Esophagus muscularis mucosa (tissue), 4 donors: ENCODE results near the gene ANO4. TPM values are rescaled to one million over a fixed set of nuclear protein-coding genes. Genes with fewer than 3 reads are reported as not detected.
"Not testable (repeated sequence)": the region's sequence is repeated elsewhere in the genome, so short reads cannot be mapped to it uniquely, and the experiment has no call there.

Experiments used
- DNase-seq: peaks from one replicate; pipeline ENCODE4 v3.0.0-alpha.2; 2017; ENCODE audit errors: extremely low spot score
- H3K27ac ChIP-seq, 4 donors: fragments of 200-600 bp; sonication (generic); replicated peaks in 1 of 4; 1 replicate in 3 of 4; 2 replicates in 1 of 4; pipeline ENCODE4 v1.5.1; 2016 to 2019; ENCODE audit warnings: mild to moderate bottlenecking in 1 of 4
- H3K27me3 ChIP-seq, 4 donors: fragments of 200-600 bp; sonication (generic); one replicate each; pipeline versions ENCODE4 v1.5.1 to v1.6.0; 2016 to 2019
- H3K36me3 ChIP-seq, 4 donors: fragments of 200-600 bp; sonication (generic); one replicate each; pipeline ENCODE4 v1.5.1; 2016 to 2019
- H3K4me1 ChIP-seq, 4 donors: fragments of 200-600 bp; sonication (generic); one replicate each; pipeline ENCODE4 v1.5.1; 2016 to 2019
- H3K4me3 ChIP-seq, 4 donors: fragments of 200-600 bp; sonication (generic); 1 replicate in 2 of 4; 2 replicates in 2 of 4; pipeline ENCODE4 v1.5.1; 2016 to 2019; ENCODE audit warnings: mild to moderate bottlenecking in 4 of 4, moderate library complexity in 1 of 4
- H3K9me3 ChIP-seq, 4 donors: fragments of 200-600 bp; sonication (generic); 1 replicate in 3 of 4; 2 replicates in 1 of 4; pipeline ENCODE4 v1.5.1; 2016 to 2019
- EP300 ChIP-seq: sonication (generic); formaldehyde crosslinking; IDR thresholded peaks from one replicate; pipeline ENCODE4 v1.6.1; 2017; ENCODE audit warnings: antibody characterized with exemption
- POLR2A ChIP-seq: fragments of 450-650 bp; IDR thresholded peaks from one replicate; pipeline ENCODE4 v1.6.1; 2017; ENCODE audit warnings: antibody characterized with exemption, moderate library complexity, mild to moderate bottlenecking, low read depth
- POLR2AphosphoS5 ChIP-seq, 2 donors: sonication (generic); formaldehyde crosslinking; IDR thresholded peaks; one replicate each; pipeline ENCODE4 v1.6.1; 2017; ENCODE audit warnings: antibody characterized with exemption in 2 of 2
- WGBS: methylation state at CpG from one replicate; pipeline ENCODE4 v1.1.5; 2018; 5-methylcytosine and 5-hydroxymethylcytosine counted together
- intact Hi-C: fragments of 100-400 bp; cut with DNase I; formaldehyde crosslinking; loops from one replicate; pipeline ENCODE4 v1.15.1; 2023
- total RNA-seq, 4 donors: library from RNA; depleted of rRNA; stranded (reverse); fragments of >200 nt; gene quantifications; one replicate each; pipeline versions ENCODE4 v1.1.0 to v1.2.1, GENCODE V29; 2016
- TF ChIP-seq, protein P1 (sequence below), 3 experiments: fragments of 200-600 bp in 2 of 3; fragments of 450-650 bp in 1 of 3; sonication (generic) in 2 of 3; IDR thresholded peaks; one replicate each; pipeline ENCODE4 v1.5.1; 2017 to 2019; ENCODE audit warnings: antibody characterized with exemption in 3 of 3, mild to moderate bottlenecking in 2 of 3, moderate library complexity in 1 of 3

The ANO4 gene
- total RNA-seq, 4 donors from 2014 or later: 0.06 to 0.17 TPM; not detected in 2

DNA sequence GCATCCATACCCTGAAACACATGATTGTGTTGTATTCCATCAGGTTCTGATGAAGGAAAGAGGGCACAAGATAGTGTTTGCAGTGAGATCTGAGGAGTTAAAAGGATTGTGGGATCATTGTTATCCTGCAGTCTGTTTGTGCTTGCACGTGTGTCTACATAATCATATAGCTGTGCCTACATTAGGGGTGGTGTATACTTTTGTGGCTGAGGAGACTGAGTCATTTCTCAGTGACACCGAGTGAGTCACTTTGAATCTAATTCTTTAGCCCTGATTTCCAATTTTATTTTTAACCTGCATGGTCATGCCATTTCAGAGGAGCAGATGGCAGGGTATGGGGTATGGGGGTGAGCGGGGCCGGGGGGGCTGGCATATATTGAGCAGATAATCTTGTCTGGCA lies 133.2 kb downstream of the ANO4 start:
- intact Hi-C loops: no loop called here
- no peak for TF ChIP-seq POLR2A
- no peak for TF ChIP-seq EP300
- TF ChIP-seq, protein P1, sequence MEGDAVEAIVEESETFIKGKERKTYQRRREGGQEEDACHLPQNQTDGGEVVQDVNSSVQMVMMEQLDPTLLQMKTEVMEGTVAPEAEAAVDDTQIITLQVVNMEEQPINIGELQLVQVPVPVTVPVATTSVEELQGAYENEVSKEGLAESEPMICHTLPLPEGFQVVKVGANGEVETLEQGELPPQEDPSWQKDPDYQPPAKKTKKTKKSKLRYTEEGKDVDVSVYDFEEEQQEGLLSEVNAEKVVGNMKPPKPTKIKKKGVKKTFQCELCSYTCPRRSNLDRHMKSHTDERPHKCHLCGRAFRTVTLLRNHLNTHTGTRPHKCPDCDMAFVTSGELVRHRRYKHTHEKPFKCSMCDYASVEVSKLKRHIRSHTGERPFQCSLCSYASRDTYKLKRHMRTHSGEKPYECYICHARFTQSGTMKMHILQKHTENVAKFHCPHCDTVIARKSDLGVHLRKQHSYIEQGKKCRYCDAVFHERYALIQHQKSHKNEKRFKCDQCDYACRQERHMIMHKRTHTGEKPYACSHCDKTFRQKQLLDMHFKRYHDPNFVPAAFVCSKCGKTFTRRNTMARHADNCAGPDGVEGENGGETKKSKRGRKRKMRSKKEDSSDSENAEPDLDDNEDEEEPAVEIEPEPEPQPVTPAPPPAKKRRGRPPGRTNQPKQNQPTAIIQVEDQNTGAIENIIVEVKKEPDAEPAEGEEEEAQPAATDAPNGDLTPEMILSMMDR (IDR thresholded peaks at IDR 0.05): no peak
- TF ChIP-seq POLR2AphosphoS5 (IDR thresholded peaks at IDR 0.05): no peak
- Histone ChIP-seq H3K4me3 (no peak overlapping the region), H3K9me3 (no peaks in the 10 kb centered on the region), H3K27me3 (no peaks in the 10 kb centered on the region), H3K27ac (no peak overlapping the region), H3K4me1 (no peaks in the 10 kb centered on the region), H3K36me3 (no peaks in the 10 kb centered on the region)
- WGBS: 86% methylated on average over 4 of the region's 4 CpGs
- DNase-seq: no peak

DNA sequence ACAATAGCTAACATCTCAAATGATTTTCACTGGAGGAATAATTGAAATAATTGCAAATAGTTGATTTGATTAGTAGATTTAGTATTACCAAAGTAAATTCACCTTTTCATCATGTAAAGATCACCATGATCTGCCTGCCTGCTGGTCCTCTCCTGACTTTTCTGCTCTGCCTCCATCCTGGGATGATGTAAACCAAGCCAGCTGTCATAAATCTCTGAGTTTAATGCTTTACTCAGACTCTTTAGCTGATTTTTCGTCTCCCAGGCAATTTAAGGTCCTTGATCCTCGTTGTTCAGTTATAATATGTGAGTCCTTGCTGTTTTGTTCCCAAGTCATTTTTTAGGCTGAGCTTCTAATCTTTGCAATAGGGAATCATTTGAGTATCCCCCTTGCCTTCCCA lies 138.0 kb downstream of the ANO4 start:
- Histone ChIP-seq H3K4me1 (no peaks in the 10 kb centered on the region), H3K4me3 (no peak overlapping the region), H3K27me3 (peaks cover 0 to 10% (median 0%) of the 10 kb centered on the region in 4 donors), H3K36me3 (no peaks in the 10 kb centered on the region), H3K9me3 (no peaks in the 10 kb centered on the region), H3K27ac (no peak overlapping the region)
- no peak for DNase-seq
- TF ChIP-seq EP300: no peak
- no peak for TF ChIP-seq POLR2A
- TF ChIP-seq, protein P1 (IDR thresholded peaks at IDR 0.05): no peak
- TF ChIP-seq POLR2AphosphoS5 (IDR thresholded peaks at IDR 0.05): no peak
- 67% methylated on average over 2 of the region's 2 CpGs for WGBS
- intact Hi-C loops: no loop called here

DNA sequence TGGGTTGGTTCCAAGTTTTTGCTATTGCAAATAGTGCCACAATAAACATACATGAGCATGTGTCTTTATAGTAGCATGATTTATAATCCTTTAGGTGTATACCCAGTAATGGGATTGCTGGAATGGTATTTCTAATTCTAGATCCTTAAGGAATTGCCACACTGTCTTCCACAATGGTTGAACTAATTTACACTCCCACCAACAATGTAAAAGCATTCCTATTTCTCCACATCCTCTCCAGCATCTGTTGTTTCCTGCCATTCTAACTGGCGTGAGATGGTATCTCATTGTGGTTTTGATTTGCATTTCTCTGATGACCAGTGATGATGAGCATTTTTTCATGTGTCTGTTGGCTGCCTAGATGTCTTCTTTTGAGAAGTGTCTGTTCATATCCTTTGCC lies 139.0 kb downstream of the ANO4 start:
- intact Hi-C loops, H3K9me3 ChIP-seq, DNase-seq, H3K27me3 ChIP-seq, H3K4me1 ChIP-seq, H3K27ac ChIP-seq, H3K4me3 ChIP-seq, H3K36me3 ChIP-seq: not testable (repeated sequence)
- WGBS: 91% methylated on average over 1 of the region's 1 CpG

DNA sequence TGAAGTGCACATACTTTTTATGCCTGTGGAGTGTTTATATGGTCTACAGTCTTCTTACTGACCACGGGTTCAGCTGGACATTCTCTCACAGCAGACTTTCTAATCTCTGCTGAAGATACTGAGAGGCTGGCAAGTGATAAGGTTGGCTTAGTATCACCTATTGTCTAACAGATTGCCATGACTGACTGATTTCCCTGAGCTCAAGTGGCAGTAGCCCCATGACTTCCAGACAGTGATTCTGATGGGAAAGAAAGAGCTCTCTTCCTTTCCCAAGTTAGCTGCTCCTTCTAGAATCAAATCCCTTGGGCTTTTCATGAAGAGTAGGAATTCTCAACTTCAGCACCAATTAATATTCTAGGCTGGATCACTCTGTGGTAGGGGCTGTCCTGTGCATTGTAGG lies 141.4 kb downstream of the ANO4 start:
- H3K36me3 ChIP-seq: no peaks in the 10 kb centered on the region
- 79% methylated on average over 1 of the region's 1 CpG for WGBS
- H3K4me1 ChIP-seq: no peaks in the 10 kb centered on the region
- no peaks in the 10 kb centered on the region for H3K9me3 ChIP-seq
- H3K27ac ChIP-seq: no peak overlapping the region
- no peak for DNase-seq
- intact Hi-C loops: no loop called here
- no peak for TF ChIP-seq POLR2AphosphoS5 (IDR thresholded peaks at IDR 0.05)
- TF ChIP-seq POLR2A: no peak
- TF ChIP-seq, protein P1 (IDR thresholded peaks at IDR 0.05): no peak
- TF ChIP-seq EP300: no peak
- peaks cover 0 to 10% (median 0%) of the 10 kb centered on the region in 4 donors for H3K27me3 ChIP-seq
- no peak overlapping the region for H3K4me3 ChIP-seq

DNA sequence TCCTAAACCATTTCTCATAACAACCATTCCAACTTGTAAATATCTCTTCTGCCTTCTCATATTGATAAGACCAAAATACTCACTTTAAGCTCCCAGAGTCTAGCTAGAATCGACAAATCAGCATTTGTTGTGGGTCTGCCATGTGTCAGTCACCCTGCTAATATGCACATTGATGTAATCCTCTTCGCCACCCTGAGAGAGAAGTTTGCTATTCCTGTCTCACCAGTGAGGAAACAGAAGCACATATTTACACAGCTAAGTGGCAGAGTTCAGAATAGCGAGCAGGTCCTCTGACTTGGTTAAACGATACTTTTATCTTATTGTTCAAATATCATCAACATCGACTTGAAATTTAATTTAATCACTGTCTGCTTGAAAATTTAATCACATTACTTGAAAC lies 142.1 kb downstream of the ANO4 start:
- no peak for TF ChIP-seq POLR2AphosphoS5 (IDR thresholded peaks at IDR 0.05)
- TF ChIP-seq, protein P1 (IDR thresholded peaks at IDR 0.05): no peak
- TF ChIP-seq POLR2A: no peak
- no peaks in the 10 kb centered on the region for H3K4me1 ChIP-seq
- intact Hi-C loops: no loop called here
- no peak overlapping the region for H3K27ac ChIP-seq
- no peaks in the 10 kb centered on the region for H3K36me3 ChIP-seq
- peaks cover 0 to 10% (median 0%) of the 10 kb centered on the region in 4 donors for H3K27me3 ChIP-seq
- H3K9me3 ChIP-seq: no peaks in the 10 kb centered on the region
- DNase-seq: no peak
- H3K4me3 ChIP-seq: no peak overlapping the region
- WGBS: 76% methylated on average over 5 of the region's 5 CpGs
